GM19324 (cell line): ENCODE measurements around the gene SLC2A9.

Experiments used
- ATAC-seq: cut with Tn5 transposase; IDR thresholded peaks from one replicate; pipeline ENCODE4 v1.9.1; 2021; ENCODE audit warnings: mild to moderate bottlenecking, moderate library complexity; ENCODE audit not compliant: unreplicated experiment, low FRiP score

SLC2A9 gene

GRCh38 chr4:9933956-9934355 is 87.3 kb downstream of the SLC2A9 start:
- ATAC-seq: no peak

- no peak for ATAC-seq
These were observed 88.1 kb downstream of the SLC2A9 start for GRCh38 chr4:9933184-9933583.

GRCh38 chr4:9932771-9933170 is 88.5 kb downstream of the SLC2A9 start:
- no peak for ATAC-seq

- ATAC-seq: no peak
These were observed 90.2 kb downstream of the SLC2A9 start for GRCh38 chr4:9931146-9931545.

- ATAC-seq: no peak
These were observed 92.2 kb downstream of the SLC2A9 start for GRCh38 chr4:9929111-9929510.

- ATAC-seq: no peak
These were observed 93.8 kb downstream of the SLC2A9 start for GRCh38 chr4:9927341-9928007.

- ATAC-seq: no peak
These were observed 94.7 kb downstream of the SLC2A9 start for GRCh38 chr4:9926586-9926985.

- no peak for ATAC-seq
These were observed 95.4 kb downstream of the SLC2A9 start for GRCh38 chr4:9925750-9926439.

GRCh38 chr4:9924750-9925149 is 96.5 kb downstream of the SLC2A9 start:
- no peak for ATAC-seq

- no peak for ATAC-seq
These were observed 98.0 kb downstream of the SLC2A9 start for GRCh38 chr4:9923195-9923812.

- ATAC-seq: no peak
These were observed 100.0 kb downstream of the SLC2A9 start for GRCh38 chr4:9921326-9921725.

GRCh38 chr4:9920029-9920428 is 101.3 kb downstream of the SLC2A9 start:
- no peak for ATAC-seq

- no peak for ATAC-seq
These were observed 102.2 kb downstream of the SLC2A9 start for GRCh38 chr4:9919047-9919446.

- no peak for ATAC-seq
These were observed 102.8 kb downstream of the SLC2A9 start for GRCh38 chr4:9918484-9918883.

- no peak for ATAC-seq
These were observed 104.4 kb downstream of the SLC2A9 start for GRCh38 chr4:9916937-9917336.

- no peak for ATAC-seq
These were observed 105.0 kb downstream of the SLC2A9 start for GRCh38 chr4:9916346-9916745.

GRCh38 chr4:9913846-9914245 is 107.5 kb downstream of the SLC2A9 start:
- no peak for ATAC-seq

GRCh38 chr4:9906996-9907395 is 114.3 kb downstream of the SLC2A9 start:
- ATAC-seq: no peak

GRCh38 chr4:9904976-9905587 is 116.2 kb downstream of the SLC2A9 start:
- no peak for ATAC-seq

GRCh38 chr4:9903317-9903716 is 118.0 kb downstream of the SLC2A9 start:
- no peak for ATAC-seq

- no peak for ATAC-seq
These were observed 120.0 kb downstream of the SLC2A9 start for GRCh38 chr4:9901257-9901656.
